Measurements from ENCODE around the gene ATXN2. TPM values are rescaled to one million over a fixed set of nuclear protein-coding genes. Genes with fewer than 3 reads are reported as not detected.
A peak's percentile ranks its signal among the peaks of the same experiment; 100 is the strongest.

The ATXN2 gene
- total and polyA plus RNA-seq, 3 experiments from 2014 or later = 27.7 to 44.9 (median 39.9) TPM

DNA sequence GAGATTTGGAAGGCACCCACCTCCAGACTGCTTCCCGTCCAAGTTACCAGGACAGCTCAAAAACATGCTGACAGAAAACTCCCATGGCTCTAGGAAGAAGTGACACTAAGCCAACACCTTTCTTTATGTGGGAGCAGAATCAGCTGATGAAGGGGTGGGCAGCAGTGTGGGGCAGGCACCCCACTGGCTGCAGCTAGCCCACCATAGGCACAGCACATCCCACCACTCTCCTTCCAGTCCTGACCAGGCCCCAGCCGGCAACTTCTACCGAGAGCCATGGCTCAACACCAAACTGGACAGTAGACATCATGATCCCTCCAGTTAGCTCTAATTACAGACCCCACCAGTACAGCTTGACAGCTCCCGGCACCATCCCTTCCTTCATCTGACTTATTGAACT is 148.4 kb downstream of the ATXN2 start:
- H3K36me3 Mint-ChIP-seq = peaks cover 0 to 83% (median 11%) of the 10 kb centered on the region in 3 donors
- DNase-seq = no peak

DNA sequence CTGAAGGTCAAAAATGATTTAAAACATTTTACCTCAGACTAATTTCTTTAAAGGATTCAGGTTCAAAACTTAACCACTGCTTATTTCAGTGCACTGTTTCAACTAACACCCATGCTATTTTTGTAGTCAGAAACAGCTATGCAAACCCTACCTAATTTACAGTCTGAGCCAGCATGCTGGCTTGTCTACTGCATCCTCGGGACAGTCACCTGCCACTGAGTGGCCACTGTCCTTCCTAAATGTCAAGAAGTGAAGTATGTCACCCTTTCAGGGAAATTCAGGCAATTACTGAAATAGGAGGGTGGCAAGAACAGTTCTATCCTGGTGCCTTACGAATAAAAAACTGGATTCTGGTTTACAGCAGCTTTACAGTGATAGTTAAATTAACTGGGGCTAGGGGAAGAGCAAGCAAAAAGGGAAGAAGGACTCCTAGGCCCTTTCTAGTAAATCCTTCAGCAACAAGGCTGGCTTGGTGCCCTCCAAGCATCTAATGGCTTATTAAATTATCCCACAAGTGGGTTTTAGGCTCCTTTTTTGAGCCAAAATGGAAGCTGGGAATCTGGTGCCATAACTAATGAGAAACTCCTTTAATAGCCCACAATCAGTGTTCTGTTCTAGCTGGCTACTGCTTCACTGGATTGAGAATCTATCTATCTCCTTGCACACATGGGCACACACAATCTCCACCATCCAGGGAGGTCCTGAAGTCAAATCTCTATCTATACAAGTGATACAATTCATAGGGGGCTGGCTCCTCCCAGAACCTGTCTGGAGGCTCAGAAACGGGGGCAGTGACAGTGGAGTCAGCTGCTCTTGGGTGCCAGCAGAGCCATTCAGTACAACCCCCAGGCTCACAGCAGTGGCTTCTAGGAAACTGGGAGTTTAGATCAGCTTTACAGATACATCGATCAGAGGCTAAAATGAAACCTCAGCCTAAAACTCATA is 150.0 kb downstream of the ATXN2 start:
- ChIA-PET CTCF (interaction anchor here (1.6 to 31.7 kb wide), 5 partner anchors 10 to 80 kb away, joined by 3 to 1032 read pairs (median 69); partner anchors contain the start of gene SH2B3), POLR2A (interaction anchor here (1.1 to 2.7 kb wide), 2 partner anchors 14 to 45 kb away, joined by 6 to 18 read pairs; no protein-coding TSS in a partner anchor)
- no peak overlapping the region for H3K4me3 Mint-ChIP-seq
- Histone ChIP-seq H3K4me1 (ENCODE audit: insufficient read depth, low read length) (peaks cover 35% of the 10 kb centered on the region), H3K27me3 (ENCODE audit: insufficient read depth, low read length, poor library complexity, severe bottlenecking) (no peaks in the 10 kb centered on the region), H3K27ac (ENCODE audit: low read depth, low read length) (no peak overlapping the region), H3K36me3 (ENCODE audit: insufficient read depth, low read length) (peaks cover 36% of the 10 kb centered on the region), H3K9me3 (ENCODE audit: low read length) (no peaks in the 10 kb centered on the region), H3K4me3 (ENCODE audit: low read length) (no peak overlapping the region)
- H3K36me3 Mint-ChIP-seq = peaks cover 0 to 72% (median 11%) of the 10 kb centered on the region in 3 donors
- peaks cover 0 to 2% of the 10 kb centered on the region in 2 donors for H3K27me3 Mint-ChIP-seq
- DNase-seq = no peak
- no peaks in the 10 kb centered on the region for H3K9me3 Mint-ChIP-seq
- H3K27ac Mint-ChIP-seq = peak overlapping the region; percentile 13 to 95 (median 58)
- peaks cover 50 to 60% (median 50%) of the 10 kb centered on the region in 3 donors for H3K4me1 Mint-ChIP-seq

More for the DNA sequence above, 148.4 kb downstream of the ATXN2 start:
- peaks cover 0 to 2% of the 10 kb centered on the region in 2 donors for H3K27me3 Mint-ChIP-seq
- Histone ChIP-seq H3K4me3 (ENCODE audit: low read length) (no peak overlapping the region), H3K4me1 (ENCODE audit: insufficient read depth, low read length) (peaks cover 19% of the 10 kb centered on the region), H3K9me3 (ENCODE audit: low read length) (no peaks in the 10 kb centered on the region), H3K27me3 (ENCODE audit: insufficient read depth, low read length, poor library complexity, severe bottlenecking) (no peaks in the 10 kb centered on the region), H3K36me3 (ENCODE audit: insufficient read depth, low read length) (peaks cover 36% of the 10 kb centered on the region), H3K27ac (ENCODE audit: low read depth, low read length) (no peak overlapping the region)
- peak overlapping the region; percentile 4 to 95 (median 60) for H3K27ac Mint-ChIP-seq
- POLR2A ChIA-PET = interaction anchor here (0.5 to 2.7 kb wide), 4 partner anchors 9 to 1131 kb away, joined by 4 to 18 read pairs (median 10); no protein-coding TSS in a partner anchor
- no peaks in the 10 kb centered on the region for H3K9me3 Mint-ChIP-seq
- CTCF ChIA-PET = interaction anchor here (1.4 to 31.7 kb wide), 6 partner anchors 12 to 84 kb away, joined by 3 to 1032 read pairs (median 50); partner anchors contain the start of gene SH2B3
- H3K4me1 Mint-ChIP-seq = peaks cover 43 to 56% (median 46%) of the 10 kb centered on the region in 3 donors
- peak overlapping the region in 1 of 7 donors; percentile 22 for H3K4me3 Mint-ChIP-seq

DNA sequence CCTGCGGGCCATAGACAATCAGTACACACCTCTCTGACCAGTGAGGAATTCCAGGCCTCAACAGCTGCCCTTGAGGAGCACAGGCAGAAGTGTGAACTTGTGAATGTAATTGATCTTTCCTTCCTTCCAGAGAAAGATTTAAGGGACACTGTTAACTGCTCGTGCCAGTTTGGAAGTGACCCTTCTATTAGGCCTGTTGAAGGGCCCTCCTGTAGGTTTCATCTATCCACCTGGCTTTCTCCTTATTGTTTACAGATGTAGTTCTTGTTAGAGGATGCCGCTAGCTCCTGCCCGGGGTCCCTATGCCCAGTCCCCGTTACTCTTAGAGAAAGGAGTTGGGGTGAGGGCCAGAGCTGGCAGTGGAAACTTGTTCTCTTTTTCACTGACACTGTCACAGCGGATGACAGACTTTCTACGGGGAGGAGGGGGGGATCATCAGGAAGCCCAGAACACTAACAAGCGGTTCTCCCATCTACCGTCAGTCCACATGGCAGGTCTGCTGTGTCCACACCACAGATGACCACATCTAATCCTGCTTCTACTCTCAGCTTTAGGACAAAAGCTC is 150.8 kb downstream of the ATXN2 start:
- DNase-seq = no peak
- peaks cover 57 to 68% (median 58%) of the 10 kb centered on the region in 3 donors for H3K4me1 Mint-ChIP-seq
- Histone ChIP-seq H3K4me1 (ENCODE audit: insufficient read depth, low read length) (peaks cover 43% of the 10 kb centered on the region), H3K4me3 (ENCODE audit: low read length) (no peak overlapping the region), H3K9me3 (ENCODE audit: low read length) (no peaks in the 10 kb centered on the region), H3K27me3 (ENCODE audit: insufficient read depth, low read length, poor library complexity, severe bottlenecking) (no peaks in the 10 kb centered on the region), H3K36me3 (ENCODE audit: insufficient read depth, low read length) (peaks cover 36% of the 10 kb centered on the region), H3K27ac (ENCODE audit: low read depth, low read length) (no peak overlapping the region)
- H3K9me3 Mint-ChIP-seq = no peaks in the 10 kb centered on the region
- H3K27ac Mint-ChIP-seq = peak overlapping the region; percentile 22 to 95 (median 56)
- ChIA-PET POLR2A (interaction anchor here (1.1 kb wide), 1 partner anchor 14 kb away, joined by 6 read pairs; no protein-coding TSS in a partner anchor), CTCF (interaction anchor here (5.4 to 31.7 kb wide), 3 partner anchors 9 to 45 kb away, joined by 69 to 1032 read pairs (median 218); partner anchors contain the start of gene SH2B3)
- H3K4me3 Mint-ChIP-seq = peak overlapping the region in 1 of 7 donors; percentile 14
- H3K27me3 Mint-ChIP-seq = peaks cover 0 to 2% of the 10 kb centered on the region in 2 donors
- peaks cover 0 to 66% (median 6%) of the 10 kb centered on the region in 3 donors for H3K36me3 Mint-ChIP-seq

DNA sequence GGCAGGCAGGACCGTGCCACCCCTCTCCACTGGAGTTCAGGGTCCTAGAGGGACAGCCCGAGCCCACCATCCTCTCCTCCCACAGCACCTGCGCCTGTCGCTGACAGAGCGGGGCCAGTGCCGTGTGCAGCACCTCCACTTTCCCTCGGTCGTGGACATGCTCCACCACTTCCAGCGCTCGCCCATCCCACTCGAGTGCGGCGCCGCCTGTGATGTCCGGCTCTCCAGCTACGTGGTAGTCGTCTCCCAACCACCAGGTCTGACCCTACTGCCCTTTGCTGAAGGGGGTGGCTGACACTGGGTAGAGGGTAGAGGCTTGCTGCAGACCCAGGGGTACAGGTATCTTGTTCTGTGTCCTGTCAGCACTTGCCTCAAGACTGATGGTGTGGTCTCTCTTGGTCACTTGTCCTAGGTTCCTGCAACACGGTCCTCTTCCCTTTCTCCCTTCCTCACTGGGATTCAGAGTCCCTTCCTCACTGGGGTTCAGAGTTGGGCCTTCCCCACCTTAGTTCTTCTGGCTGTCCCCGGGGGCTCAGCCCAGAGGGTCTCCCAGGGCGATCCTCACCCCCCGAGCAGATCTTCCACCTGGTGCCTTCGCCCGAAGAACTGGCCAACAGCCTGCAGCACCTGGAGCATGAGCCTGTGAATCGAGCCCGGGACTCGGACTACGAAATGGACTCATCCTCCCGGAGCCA is 151.4 kb downstream of the ATXN2 start:
- Mint-ChIP-seq H3K4me3 (no peak overlapping the region), H3K36me3 (peaks cover 0 to 66% (median 7%) of the 10 kb centered on the region in 3 donors), H3K9me3 (no peaks in the 10 kb centered on the region), H3K27ac (peak overlapping the region in 7 of 8 donors; percentile 26 to 95 (median 57)), H3K4me1 (peaks cover 63 to 74% (median 64%) of the 10 kb centered on the region in 3 donors), H3K27me3 (peaks cover 0 to 2% of the 10 kb centered on the region in 2 donors)
- Histone ChIP-seq H3K4me1 (ENCODE audit: insufficient read depth, low read length) (peaks cover 49% of the 10 kb centered on the region), H3K4me3 (ENCODE audit: low read length) (no peak overlapping the region), H3K36me3 (ENCODE audit: insufficient read depth, low read length) (peaks cover 36% of the 10 kb centered on the region), H3K9me3 (ENCODE audit: low read length) (no peaks in the 10 kb centered on the region), H3K27me3 (ENCODE audit: insufficient read depth, low read length, poor library complexity, severe bottlenecking) (no peaks in the 10 kb centered on the region), H3K27ac (ENCODE audit: low read depth, low read length) (no peak overlapping the region)
- DNase-seq = no peak
- ChIA-PET CTCF (interaction anchor here (5.4 to 31.7 kb wide), 4 partner anchors 9 to 45 kb away, joined by 61 to 1032 read pairs (median 144); partner anchors contain the start of gene SH2B3), POLR2A (no interaction called here)

DNA sequence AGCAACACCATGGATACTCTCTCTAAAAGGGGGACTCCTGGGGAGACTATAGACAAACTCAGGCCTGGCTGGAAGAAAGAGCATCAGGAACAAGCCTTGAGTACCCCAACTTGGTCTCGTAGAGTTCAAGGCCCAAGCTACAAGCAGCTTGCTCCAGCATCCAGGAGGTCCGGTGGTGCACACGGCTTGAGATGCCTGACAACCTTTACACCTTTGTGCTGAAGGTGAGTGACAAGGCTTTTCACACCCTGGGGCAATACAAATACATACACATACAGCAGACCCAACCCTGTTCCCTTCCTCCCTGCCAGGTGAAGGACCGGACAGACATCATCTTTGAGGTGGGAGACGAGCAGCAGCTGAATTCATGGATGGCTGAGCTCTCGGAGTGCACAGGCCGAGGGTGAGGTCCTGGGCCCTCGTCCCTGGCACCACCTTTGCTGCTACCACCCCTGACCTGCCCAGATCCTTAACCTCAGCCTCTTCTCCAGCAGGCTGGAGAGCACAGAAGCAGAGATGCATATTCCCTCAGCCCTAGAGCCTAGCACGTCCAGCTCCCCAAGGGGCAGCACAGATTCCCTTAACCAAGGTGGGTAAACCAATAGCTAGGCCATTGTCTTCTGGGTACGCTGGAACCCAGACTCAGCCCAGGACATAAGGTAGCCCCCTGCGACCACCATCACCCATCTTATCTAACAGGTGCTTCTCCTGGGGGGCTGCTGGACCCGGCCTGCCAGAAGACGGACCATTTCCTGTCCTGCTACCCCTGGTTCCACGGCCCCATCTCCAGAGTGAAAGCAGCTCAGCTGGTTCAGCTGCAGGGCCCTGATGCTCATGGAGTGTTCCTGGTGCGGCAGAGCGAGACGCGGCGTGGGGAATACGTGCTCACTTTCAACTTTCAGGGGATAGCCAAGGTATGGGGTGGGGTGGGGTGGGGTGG is 152.2 kb downstream of the ATXN2 start:
- Mint-ChIP-seq H3K36me3 (peaks cover 0 to 67% (median 7%) of the 10 kb centered on the region in 3 donors), H3K4me1 (peaks cover 69 to 82% (median 71%) of the 10 kb centered on the region in 3 donors), H3K27me3 (peaks cover 0 to 2% of the 10 kb centered on the region in 2 donors), H3K9me3 (no peaks in the 10 kb centered on the region), H3K4me3 (peak overlapping the region in 1 of 7 donors; percentile 41), H3K27ac (peak overlapping the region; percentile 76 to 96 (median 88))
- DNase-seq = no peak
- ChIA-PET CTCF (interaction anchor here (6.5 to 31.7 kb wide), 3 partner anchors 8 to 44 kb away, joined by 61 to 1032 read pairs (median 218); partner anchors contain the start of gene SH2B3), POLR2A (interaction anchor here (0.5 kb wide), 1 partner anchor 681 kb away, joined by 3 read pairs; no protein-coding TSS in a partner anchor)
- Histone ChIP-seq H3K4me3 (ENCODE audit: low read length) (no peak overlapping the region), H3K27ac (ENCODE audit: low read depth, low read length) (no peak overlapping the region), H3K9me3 (ENCODE audit: low read length) (no peaks in the 10 kb centered on the region), H3K36me3 (ENCODE audit: insufficient read depth, low read length) (peaks cover 36% of the 10 kb centered on the region), H3K27me3 (ENCODE audit: insufficient read depth, low read length, poor library complexity, severe bottlenecking) (no peaks in the 10 kb centered on the region), H3K4me1 (ENCODE audit: insufficient read depth, low read length) (peaks cover 57% of the 10 kb centered on the region)

DNA sequence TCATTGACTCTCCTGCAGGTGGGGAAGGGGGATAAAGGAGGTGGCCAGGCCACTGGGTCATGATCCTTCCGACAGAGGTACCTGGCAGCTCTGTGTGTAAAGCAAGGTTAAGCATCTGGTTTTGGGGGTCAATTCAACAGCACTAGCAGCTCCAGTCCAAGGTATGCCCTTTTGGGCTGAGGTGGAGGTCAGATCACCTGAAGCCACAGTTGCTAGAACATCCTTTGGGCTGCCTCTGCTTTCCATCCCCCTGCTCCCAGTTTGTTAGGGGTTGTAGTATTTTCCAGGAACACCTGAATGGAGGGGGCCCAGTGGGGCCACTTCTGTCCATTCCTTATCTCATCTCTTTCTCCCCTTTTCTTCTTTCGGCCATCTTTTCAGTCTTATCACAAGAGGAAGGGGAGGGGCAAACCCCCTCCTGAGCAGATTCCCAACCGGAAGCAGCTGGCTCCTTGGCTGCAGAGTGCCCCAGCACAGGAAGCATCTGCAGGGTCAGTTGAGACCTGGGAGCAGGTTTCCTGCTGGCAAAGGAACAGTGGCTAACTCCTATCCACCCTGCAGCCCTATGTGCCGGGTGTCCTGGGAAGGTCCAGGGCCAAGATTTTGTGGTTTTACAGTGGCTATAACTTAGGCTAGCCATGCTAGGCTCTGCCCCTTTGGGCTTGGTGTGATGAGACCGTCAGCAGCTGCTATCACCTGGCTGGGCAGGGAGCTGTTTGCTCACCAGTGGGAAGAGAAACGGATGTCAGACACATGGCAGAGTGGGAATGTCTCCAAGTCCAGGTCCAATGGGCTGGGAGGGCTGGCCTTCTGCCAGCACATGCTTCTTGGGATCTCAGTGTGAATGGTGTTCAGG is 153.2 kb downstream of the ATXN2 start:
- peaks cover 0 to 60% (median 3%) of the 10 kb centered on the region in 3 donors for H3K36me3 Mint-ChIP-seq
- H3K27ac ChIP-seq (ENCODE audit: low read depth, low read length) = peak overlapping the region; percentile 25
- ChIA-PET CTCF (interaction anchor here (6.5 to 31.7 kb wide), 3 partner anchors 7 to 43 kb away, joined by 61 to 1032 read pairs (median 218); partner anchors contain the start of gene SH2B3), POLR2A (interaction anchor here (2.0 to 3.5 kb wide), 3 partner anchors 11 to 34 kb away, joined by 6 to 41 read pairs (median 8); no protein-coding TSS in a partner anchor)
- H3K27ac Mint-ChIP-seq = peak overlapping the region; percentile 88 to 98 (median 94)
- H3K27me3 Mint-ChIP-seq = peaks cover 0 to 3% of the 10 kb centered on the region in 2 donors
- peaks cover 35% of the 10 kb centered on the region for H3K36me3 ChIP-seq (ENCODE audit: insufficient read depth, low read length)
- H3K9me3 Mint-ChIP-seq = no peaks in the 10 kb centered on the region
- peaks cover 54% of the 10 kb centered on the region for H3K4me1 ChIP-seq (ENCODE audit: insufficient read depth, low read length)
- no peaks in the 10 kb centered on the region for H3K27me3 ChIP-seq (ENCODE audit: insufficient read depth, low read length, poor library complexity, severe bottlenecking)
- peaks cover 69 to 82% (median 69%) of the 10 kb centered on the region in 3 donors for H3K4me1 Mint-ChIP-seq
- no peak overlapping the region for H3K4me3 ChIP-seq (ENCODE audit: low read length)
- no peaks in the 10 kb centered on the region for H3K9me3 ChIP-seq (ENCODE audit: low read length)
- no peak for DNase-seq
- H3K4me3 Mint-ChIP-seq = peak overlapping the region in 6 of 7 donors; percentile 41 to 78 (median 60)

All from CD8-positive, alpha-beta memory T cell (primary cell).